GM12875 (cell line): Measurements from ENCODE around the gene ZNF638.

ENCODE experiments used
- H3K4me3 ChIP-seq: one replicate; pipeline ENCODE4 v1.5.1; 2011; ENCODE audit warnings: low read depth, low read length, control low read depth
- TF ChIP-seq, protein P1 (sequence below): IDR thresholded peaks from 2 replicates; pipeline ENCODE4 v1.5.1; 2011; ENCODE audit warnings: low read depth, mild to moderate bottlenecking, control low read depth, inconsistent platforms, low read length, moderate library complexity, borderline replicate concordance; ENCODE audit not compliant: insufficient read depth

Gene ZNF638, protein sequence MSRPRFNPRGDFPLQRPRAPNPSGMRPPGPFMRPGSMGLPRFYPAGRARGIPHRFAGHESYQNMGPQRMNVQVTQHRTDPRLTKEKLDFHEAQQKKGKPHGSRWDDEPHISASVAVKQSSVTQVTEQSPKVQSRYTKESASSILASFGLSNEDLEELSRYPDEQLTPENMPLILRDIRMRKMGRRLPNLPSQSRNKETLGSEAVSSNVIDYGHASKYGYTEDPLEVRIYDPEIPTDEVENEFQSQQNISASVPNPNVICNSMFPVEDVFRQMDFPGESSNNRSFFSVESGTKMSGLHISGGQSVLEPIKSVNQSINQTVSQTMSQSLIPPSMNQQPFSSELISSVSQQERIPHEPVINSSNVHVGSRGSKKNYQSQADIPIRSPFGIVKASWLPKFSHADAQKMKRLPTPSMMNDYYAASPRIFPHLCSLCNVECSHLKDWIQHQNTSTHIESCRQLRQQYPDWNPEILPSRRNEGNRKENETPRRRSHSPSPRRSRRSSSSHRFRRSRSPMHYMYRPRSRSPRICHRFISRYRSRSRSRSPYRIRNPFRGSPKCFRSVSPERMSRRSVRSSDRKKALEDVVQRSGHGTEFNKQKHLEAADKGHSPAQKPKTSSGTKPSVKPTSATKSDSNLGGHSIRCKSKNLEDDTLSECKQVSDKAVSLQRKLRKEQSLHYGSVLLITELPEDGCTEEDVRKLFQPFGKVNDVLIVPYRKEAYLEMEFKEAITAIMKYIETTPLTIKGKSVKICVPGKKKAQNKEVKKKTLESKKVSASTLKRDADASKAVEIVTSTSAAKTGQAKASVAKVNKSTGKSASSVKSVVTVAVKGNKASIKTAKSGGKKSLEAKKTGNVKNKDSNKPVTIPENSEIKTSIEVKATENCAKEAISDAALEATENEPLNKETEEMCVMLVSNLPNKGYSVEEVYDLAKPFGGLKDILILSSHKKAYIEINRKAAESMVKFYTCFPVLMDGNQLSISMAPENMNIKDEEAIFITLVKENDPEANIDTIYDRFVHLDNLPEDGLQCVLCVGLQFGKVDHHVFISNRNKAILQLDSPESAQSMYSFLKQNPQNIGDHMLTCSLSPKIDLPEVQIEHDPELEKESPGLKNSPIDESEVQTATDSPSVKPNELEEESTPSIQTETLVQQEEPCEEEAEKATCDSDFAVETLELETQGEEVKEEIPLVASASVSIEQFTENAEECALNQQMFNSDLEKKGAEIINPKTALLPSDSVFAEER (N-terminal part only)

DNA sequence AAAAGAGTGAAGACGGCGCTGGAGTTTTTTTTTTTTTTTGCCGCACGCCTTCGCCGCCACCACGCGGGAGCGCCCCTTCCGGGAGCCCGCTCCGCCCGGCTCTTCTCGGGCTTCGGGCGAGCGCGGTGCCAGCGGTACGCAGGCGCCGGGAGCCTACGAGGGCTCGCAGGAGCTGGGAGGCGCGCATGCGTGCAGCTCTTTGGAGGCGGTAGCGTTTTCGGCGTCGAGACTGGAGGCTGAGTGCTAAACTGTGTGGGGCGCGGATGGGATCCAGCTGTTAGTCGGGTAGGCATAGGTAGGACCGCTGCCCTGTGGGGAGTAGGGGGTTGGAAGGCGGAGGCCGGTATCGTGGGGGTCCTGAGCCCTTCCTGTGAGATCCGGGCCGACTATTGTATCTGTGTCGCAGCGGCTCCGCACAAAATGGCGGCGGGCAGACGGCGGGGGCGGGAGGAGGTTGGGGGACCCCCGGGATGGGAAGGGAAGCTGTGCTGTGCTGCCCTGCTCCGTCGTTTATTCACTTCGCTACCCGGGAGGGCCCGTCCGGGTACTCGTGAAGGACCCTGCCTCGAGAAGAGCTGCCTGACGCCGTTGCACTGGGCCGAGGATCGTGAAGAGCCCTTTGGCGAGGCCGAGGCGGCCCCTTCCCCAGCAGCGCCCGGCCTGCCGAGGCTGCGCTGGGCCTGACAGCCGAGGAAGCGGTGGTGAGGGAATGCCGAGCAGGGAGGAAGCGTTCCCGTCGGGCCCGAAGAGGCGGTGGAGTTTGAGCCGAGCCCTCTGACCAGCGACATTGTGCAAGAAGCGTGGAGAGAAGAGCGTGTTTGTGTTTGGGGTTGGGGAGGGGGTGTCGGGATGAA, at the start of gene ZNF638:
TSS of gene ZNF638 (plus strand) at position 202 of the 854 bp plus-strand sequence. CDS start 17,173 bp downstream, outside the sequence.
- TF ChIP-seq, protein P1, sequence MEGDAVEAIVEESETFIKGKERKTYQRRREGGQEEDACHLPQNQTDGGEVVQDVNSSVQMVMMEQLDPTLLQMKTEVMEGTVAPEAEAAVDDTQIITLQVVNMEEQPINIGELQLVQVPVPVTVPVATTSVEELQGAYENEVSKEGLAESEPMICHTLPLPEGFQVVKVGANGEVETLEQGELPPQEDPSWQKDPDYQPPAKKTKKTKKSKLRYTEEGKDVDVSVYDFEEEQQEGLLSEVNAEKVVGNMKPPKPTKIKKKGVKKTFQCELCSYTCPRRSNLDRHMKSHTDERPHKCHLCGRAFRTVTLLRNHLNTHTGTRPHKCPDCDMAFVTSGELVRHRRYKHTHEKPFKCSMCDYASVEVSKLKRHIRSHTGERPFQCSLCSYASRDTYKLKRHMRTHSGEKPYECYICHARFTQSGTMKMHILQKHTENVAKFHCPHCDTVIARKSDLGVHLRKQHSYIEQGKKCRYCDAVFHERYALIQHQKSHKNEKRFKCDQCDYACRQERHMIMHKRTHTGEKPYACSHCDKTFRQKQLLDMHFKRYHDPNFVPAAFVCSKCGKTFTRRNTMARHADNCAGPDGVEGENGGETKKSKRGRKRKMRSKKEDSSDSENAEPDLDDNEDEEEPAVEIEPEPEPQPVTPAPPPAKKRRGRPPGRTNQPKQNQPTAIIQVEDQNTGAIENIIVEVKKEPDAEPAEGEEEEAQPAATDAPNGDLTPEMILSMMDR, result peak; percentile 86

DNA sequence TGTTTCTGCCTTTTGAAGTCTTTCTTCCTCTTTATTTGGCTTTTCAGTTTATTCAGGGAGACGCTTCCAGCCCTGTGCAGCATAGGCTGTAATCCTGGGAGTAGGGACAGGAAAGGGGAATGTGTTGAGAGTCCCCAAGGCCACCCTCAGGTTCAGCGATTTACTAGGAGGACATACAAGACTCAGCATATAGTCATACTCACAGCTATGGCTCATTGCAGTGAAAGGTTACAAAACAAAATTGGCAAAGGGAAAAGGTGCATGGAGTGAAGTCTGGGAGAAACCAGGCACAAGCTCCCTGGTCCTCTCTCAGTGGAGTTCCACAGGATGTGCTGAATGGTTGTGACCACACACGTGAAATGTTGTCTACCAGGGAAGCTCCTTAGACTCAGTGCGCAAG, 49.6 kb upstream of the ZNF638 start:
- TF ChIP-seq, protein P1, result no peak
- no peak overlapping the region for H3K4me3 ChIP-seq

More for the DNA sequence above, at the start of gene ZNF638:
- peak within 1 kb of the TSS; percentile 86 for H3K4me3 ChIP-seq

DNA sequence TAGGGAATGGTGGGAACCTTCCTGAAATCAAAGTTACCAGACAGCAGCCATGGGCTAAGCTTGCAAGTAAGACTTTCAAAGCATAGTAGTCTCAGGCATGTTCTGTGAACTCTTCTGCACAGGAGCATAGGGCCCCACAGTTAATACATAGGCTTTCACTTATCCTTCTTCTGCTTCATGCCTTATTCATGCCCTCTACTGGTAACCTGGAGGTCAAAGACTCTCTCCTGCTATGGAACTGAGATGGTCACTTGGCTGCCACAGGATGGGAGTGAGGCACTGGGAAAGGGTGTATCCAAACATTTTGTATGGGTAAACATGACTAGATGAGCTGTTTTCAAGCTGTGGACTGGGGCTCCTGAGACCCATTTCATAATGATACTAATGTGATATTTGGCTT, 49.1 kb upstream of the ZNF638 start:
- H3K4me3 ChIP-seq, result no peak overlapping the region
- TF ChIP-seq, protein P1, result peak; percentile 28; the same call in 1 of the 2 replicates

DNA sequence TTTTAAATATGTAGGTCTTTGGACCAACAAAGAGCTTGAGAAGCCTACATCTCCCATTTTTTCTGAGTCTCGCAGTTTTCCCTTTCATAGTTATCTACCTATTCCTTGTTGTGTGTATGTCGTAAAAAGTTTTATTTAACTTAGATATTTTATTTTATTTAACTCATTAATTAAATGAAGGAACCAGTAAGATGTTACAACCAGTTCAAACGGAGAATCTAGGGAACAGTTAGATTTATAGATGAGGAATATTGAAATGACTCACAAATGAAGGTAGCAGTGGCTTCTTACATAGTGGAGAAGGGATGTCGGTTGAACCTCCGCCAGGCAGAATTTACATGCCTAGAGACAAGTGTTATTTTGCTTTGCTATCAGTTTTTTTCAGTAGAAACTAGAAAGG, 48.5 kb upstream of the ZNF638 start:
- no peak overlapping the region for H3K4me3 ChIP-seq
- TF ChIP-seq, protein P1, result no peak

DNA sequence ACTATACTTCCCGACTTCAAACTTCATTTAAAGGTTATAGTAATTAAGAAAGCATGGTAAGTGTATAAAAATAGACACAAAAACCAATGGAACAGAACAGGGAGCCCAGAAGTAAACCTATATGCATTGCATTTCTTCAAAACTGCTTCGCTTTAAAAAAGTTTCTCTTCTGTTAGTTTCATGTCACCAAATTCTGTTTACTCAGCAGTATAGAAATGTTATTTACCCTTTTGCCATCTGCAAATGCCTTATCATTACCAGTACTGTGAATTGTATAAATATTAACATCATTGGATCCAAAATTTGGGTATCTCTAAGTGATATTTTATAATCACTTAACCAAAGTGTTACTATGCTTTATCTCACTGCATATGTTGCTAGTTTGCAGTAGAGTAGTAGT, 45.9 kb upstream of the ZNF638 start:
- TF ChIP-seq, protein P1, result no peak
- no peak overlapping the region for H3K4me3 ChIP-seq

DNA sequence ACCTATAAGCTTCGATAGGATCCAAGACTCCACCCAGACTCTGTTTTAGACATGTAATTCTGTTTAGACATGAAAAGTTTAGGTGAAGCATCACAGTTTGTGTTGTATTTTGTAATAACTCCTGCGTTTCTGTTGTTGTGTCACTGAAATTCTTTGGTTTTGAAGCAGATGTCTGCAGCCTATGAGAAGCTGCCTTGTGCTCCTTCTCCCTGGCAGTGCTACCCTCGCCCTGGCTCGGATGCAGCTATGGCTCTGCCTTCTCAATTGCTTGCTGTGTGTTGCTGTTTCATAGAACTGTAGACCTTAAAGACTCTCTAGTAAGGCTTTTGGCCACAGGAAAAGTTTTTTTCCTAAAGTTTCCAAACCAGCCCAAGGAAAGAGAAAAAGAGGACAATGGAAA, 40.2 kb upstream of the ZNF638 start:
- TF ChIP-seq, protein P1, result no peak

More for the DNA sequence above, 40.2 kb upstream of the ZNF638 start:
- H3K4me3 ChIP-seq, result no peak overlapping the region
